Mucosa of descending colon (tissue), 3 donors: ENCODE results near the gene CD8A. TPM values are rescaled to one million over a fixed set of nuclear protein-coding genes. Genes with fewer than 3 reads are reported as not detected.

ENCODE experiments used
- ATAC-seq: fragments of 200-7000 bp; cut with Tn5 transposase; one replicate; pipeline ENCODE4 v1.9.1; 2020; ENCODE audit warnings: mild to moderate bottlenecking, moderate library complexity
- DNase-seq, 3 donors: peaks; one replicate each; pipeline ENCODE4 v3.0.0-alpha.2; 2020
- H3K36me3 ChIP-seq: fragments of 200-600 bp; one replicate; pipeline ENCODE4 v1.8.0; 2021; ENCODE audit warnings: low read depth, mild to moderate bottlenecking
- H3K4me1 ChIP-seq: fragments of 200-600 bp; one replicate; pipeline ENCODE4 v1.8.0; 2021; ENCODE audit warnings: low read depth, mild to moderate bottlenecking
- H3K4me3 ChIP-seq: fragments of 200-600 bp; one replicate; pipeline ENCODE4 v1.8.0; 2021; ENCODE audit warnings: mild to moderate bottlenecking
- H3K9me3 ChIP-seq: fragments of 200-600 bp; one replicate; pipeline ENCODE4 v1.8.0; 2021; ENCODE audit warnings: mild to moderate bottlenecking
- CTCF ChIP-seq: fragments of 200-600 bp; IDR thresholded peaks from one replicate; pipeline ENCODE4 v1.8.0; 2022; ENCODE audit warnings: antibody characterized with exemption, mild to moderate bottlenecking
- intact Hi-C, 2 donors: fragments of 100-400 bp; cut with DNase I in 1 of 2; cut with micrococcal nuclease in 1 of 2; formaldehyde crosslinking; loops; one replicate each; pipeline versions ENCODE4 v1.11.0 to v1.11.1; 2022; cut with DNase I, micrococcal nuclease
- total RNA-seq, 3 donors: library from RNA; stranded (reverse); fragmentation: NEBNext Ultra II Directional in 2 of 3; extraction: Animal tissue kit (Norgen Biotek cat#: 25700) in 2 of 3; gene quantifications; one replicate each; pipeline versions ENCODE4 v1.2.1 to v1.2.4, GENCODE V29; 2021 to 2023
- donor health status: DM: no; HTN: no; CAD: no; lungs with moderate emphysema.
- donor health status: DM: no; HTN: no; CAD: no.
- donor health status: DM: no; HTN: yes; CAD: no.

CD8A gene
- total RNA-seq, 3 donors from 2014 or later, result 4.1 to 9.1 (median 9.1) TPM

- Histone ChIP-seq H3K36me3 (no peaks in the 10 kb centered on the region), H3K9me3 (no peaks in the 10 kb centered on the region), H3K4me1 (no peaks in the 10 kb centered on the region), H3K4me3 (no peak overlapping the region)
- TF ChIP-seq CTCF, result no peak
- DNase-seq (no peak), ATAC-seq (no peak)
- intact Hi-C loops, result no loop called here
Measured at GRCh38 chr2:86822668-86823345, 32.1 kb upstream of the CD8A start.

GRCh38 chr2:86821842-86822241 is 31.1 kb upstream of the CD8A start:
- DNase-seq, result no peak

GRCh38 chr2:86821306-86821705 is 30.6 kb upstream of the CD8A start:
- H3K4me1 ChIP-seq, result no peaks in the 10 kb centered on the region
- H3K36me3 ChIP-seq, result no peaks in the 10 kb centered on the region
- no peak for TF ChIP-seq CTCF
- H3K9me3 ChIP-seq, result no peaks in the 10 kb centered on the region
- no peak for ATAC-seq
- H3K4me3 ChIP-seq, result no peak overlapping the region
- DNase-seq, result no peak
- intact Hi-C loops, result no loop called here

More at GRCh38 chr2:86821842-86822241, 31.1 kb upstream of the CD8A start:
- no peak for ATAC-seq
- TF ChIP-seq CTCF, result no peak
- H3K9me3 ChIP-seq, result no peaks in the 10 kb centered on the region
- no peaks in the 10 kb centered on the region for H3K4me1 ChIP-seq
- intact Hi-C loops, result no loop called here
- no peaks in the 10 kb centered on the region for H3K36me3 ChIP-seq
- H3K4me3 ChIP-seq, result no peak overlapping the region

GRCh38 chr2:86818957-86819356 is 28.2 kb upstream of the CD8A start:
- ATAC-seq (no peak), DNase-seq (no peak)
- Histone ChIP-seq H3K36me3 (no peaks in the 10 kb centered on the region), H3K4me3 (no peak overlapping the region), H3K9me3 (no peaks in the 10 kb centered on the region), H3K4me1 (no peaks in the 10 kb centered on the region)
- no peak for TF ChIP-seq CTCF
- intact Hi-C loops, result no loop called here

GRCh38 chr2:86818114-86818801 is 27.5 kb upstream of the CD8A start:
- intact Hi-C loops, result no loop called here
- no peaks in the 10 kb centered on the region for H3K36me3 ChIP-seq
- ATAC-seq (peak; percentile 67), DNase-seq (no peak)
- H3K9me3 ChIP-seq, result no peaks in the 10 kb centered on the region
- TF ChIP-seq CTCF, result no peak
- no peak overlapping the region for H3K4me3 ChIP-seq
- H3K4me1 ChIP-seq, result no peaks in the 10 kb centered on the region
